Right atrium auricular region (tissue), 2 donors: ENCODE data around the gene DCC. TPM values are rescaled to one million over a fixed set of nuclear protein-coding genes. Genes with fewer than 3 reads are reported as not detected.
A peak's percentile ranks its signal among the peaks of the same experiment; 100 is the strongest.

ENCODE experiments used
- DNase-seq: peaks from one replicate; pipeline ENCODE4 v3.0.0-alpha.2; 2019; ENCODE audit warnings: low spot score
- H3K27ac ChIP-seq, 2 donors: fragments of 200-600 bp; sonication (generic); 1 replicate in 1 of 2; 2 replicates in 1 of 2; pipeline ENCODE4 v1.5.1; 2016 to 2019
- H3K27me3 ChIP-seq, 2 donors: fragments of 200-600 bp; sonication (generic); one replicate each; pipeline versions ENCODE4 v1.5.1 to v1.6.0; 2017 to 2019
- H3K36me3 ChIP-seq: fragments of 200-600 bp; sonication (generic); one replicate; pipeline ENCODE4 v1.5.1; 2016
- H3K4me1 ChIP-seq, 2 donors: fragments of 200-600 bp; sonication (generic); one replicate each; pipeline versions ENCODE4 v1.5.1 to v1.6.0; 2017 to 2019
- H3K4me3 ChIP-seq, 2 donors: fragments of 200-600 bp; sonication (generic); 1 replicate in 1 of 2; 2 replicates in 1 of 2; pipeline ENCODE4 v1.5.1; 2017 to 2019; ENCODE audit warnings: mild to moderate bottlenecking in 1 of 2, moderate library complexity in 1 of 2
- H3K9me3 ChIP-seq, 2 donors: fragments of 200-600 bp; sonication (generic); one replicate each; pipeline ENCODE4 v1.5.1; 2019
- total RNA-seq, 2 donors: library from RNA; depleted of rRNA; stranded (reverse); fragments of >200 nt; gene quantifications; one replicate each; pipeline ENCODE4 v1.1.0, GENCODE V29; 2016
- TF ChIP-seq, protein P1 (sequence below), 2 donors: fragments of 200-600 bp; sonication (generic); IDR thresholded peaks; one replicate each; pipeline ENCODE4 v1.5.1; 2019; ENCODE audit warnings: antibody characterized with exemption in 2 of 2

The DCC gene
- total RNA-seq, 2 donors from 2014 or later: not detected

DNA sequence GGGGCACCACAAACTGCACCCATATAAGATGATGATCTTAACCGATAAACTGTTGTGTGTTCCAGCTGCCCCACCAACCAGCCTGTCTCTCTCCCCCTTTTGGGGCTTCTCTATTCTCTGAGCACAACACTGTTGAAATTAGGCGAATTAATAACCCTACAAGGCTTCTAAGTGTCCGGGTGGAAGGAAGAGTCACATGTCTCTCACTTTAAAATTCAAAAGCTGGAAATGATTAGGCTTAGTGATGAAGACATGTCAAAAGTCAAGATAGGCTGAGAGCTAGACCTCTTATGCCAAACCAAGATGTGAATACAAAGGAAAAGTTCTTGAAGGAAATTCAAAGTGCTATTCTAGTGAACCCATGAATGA is 1102.4 kb downstream of the DCC start:
- H3K27ac ChIP-seq: no peak overlapping the region
- H3K36me3 ChIP-seq: no peaks in the 10 kb centered on the region
- H3K4me1 ChIP-seq: no peaks in the 10 kb centered on the region
- no peaks in the 10 kb centered on the region for H3K27me3 ChIP-seq
- DNase-seq: no peak
- TF ChIP-seq, protein P1, sequence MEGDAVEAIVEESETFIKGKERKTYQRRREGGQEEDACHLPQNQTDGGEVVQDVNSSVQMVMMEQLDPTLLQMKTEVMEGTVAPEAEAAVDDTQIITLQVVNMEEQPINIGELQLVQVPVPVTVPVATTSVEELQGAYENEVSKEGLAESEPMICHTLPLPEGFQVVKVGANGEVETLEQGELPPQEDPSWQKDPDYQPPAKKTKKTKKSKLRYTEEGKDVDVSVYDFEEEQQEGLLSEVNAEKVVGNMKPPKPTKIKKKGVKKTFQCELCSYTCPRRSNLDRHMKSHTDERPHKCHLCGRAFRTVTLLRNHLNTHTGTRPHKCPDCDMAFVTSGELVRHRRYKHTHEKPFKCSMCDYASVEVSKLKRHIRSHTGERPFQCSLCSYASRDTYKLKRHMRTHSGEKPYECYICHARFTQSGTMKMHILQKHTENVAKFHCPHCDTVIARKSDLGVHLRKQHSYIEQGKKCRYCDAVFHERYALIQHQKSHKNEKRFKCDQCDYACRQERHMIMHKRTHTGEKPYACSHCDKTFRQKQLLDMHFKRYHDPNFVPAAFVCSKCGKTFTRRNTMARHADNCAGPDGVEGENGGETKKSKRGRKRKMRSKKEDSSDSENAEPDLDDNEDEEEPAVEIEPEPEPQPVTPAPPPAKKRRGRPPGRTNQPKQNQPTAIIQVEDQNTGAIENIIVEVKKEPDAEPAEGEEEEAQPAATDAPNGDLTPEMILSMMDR (IDR thresholded peaks at IDR 0.05): no peak
- H3K9me3 ChIP-seq: no peaks in the 10 kb centered on the region
- no peak overlapping the region for H3K4me3 ChIP-seq

DNA sequence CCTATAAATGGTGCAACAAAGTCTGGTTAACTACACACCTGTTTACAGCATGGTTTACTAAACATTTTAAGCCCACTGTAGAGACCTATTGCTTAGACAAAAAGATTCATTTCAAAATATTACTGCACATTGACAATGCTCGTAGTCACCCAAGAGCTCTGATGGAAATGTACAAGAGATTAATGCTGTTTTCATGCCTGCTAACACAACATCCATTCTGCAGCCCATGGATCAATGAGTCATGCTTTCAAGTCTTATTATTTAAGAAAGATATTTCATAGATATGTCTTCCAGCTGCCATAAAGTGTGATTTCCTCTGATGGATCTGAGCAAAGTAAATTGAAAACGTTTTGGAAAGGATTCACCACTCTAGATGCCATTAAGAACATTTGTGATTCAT is 1103.3 kb downstream of the DCC start:
- Histone ChIP-seq H3K27me3 (no peaks in the 10 kb centered on the region), H3K4me3 (no peak overlapping the region), H3K9me3 (no peaks in the 10 kb centered on the region), H3K36me3 (no peaks in the 10 kb centered on the region), H3K27ac (no peak overlapping the region), H3K4me1 (no peaks in the 10 kb centered on the region)
- TF ChIP-seq, protein P1 (IDR thresholded peaks at IDR 0.05): no peak
- no peak for DNase-seq

DNA sequence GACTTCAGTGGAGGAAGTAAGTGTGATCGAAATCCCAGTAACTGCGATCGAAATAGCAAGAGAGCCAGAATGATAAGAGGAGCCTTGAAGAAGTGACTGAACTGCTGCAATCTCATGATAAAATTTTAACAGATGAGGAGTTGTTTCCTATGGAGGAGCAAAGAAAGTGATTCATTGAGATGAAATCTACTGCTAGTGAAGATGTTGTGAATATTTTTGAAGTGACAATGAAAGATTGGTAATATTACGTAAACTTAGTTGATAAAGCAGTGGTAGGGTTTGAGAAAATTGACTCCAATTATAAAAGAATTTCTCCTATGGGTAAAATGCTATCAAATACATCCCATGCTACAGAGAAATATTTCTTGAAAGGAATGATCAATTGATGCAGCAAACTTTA is 1103.8 kb downstream of the DCC start:
- no peak for DNase-seq
- Histone ChIP-seq H3K4me1 (no peaks in the 10 kb centered on the region), H3K4me3 (no peak overlapping the region), H3K9me3 (no peaks in the 10 kb centered on the region), H3K27ac (no peak overlapping the region), H3K27me3 (no peaks in the 10 kb centered on the region), H3K36me3 (no peaks in the 10 kb centered on the region)
- TF ChIP-seq, protein P1 (IDR thresholded peaks at IDR 0.05): no peak

DNA sequence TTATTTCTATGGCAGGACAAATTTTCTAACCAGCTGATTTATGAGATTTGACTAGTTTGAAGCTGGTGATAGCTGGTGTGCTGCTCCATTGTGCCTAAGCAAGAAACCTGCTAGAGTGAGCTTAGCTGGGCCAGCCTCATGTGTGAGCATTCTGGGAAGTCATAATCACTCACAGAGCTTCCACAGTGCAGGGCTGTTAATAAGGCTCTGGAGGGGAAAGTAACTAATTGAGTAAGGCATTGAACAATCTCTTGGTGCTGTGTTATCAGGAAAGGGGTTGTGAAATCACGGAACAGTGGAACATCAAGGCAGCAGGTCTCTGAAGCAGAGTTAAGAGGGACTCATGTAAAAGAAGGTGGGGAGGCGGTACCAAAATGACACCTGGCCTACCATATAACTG is 1111.9 kb downstream of the DCC start:
- Histone ChIP-seq H3K27ac (no peak overlapping the region), H3K4me3 (no peak overlapping the region), H3K9me3 (no peaks in the 10 kb centered on the region), H3K27me3 (no peaks in the 10 kb centered on the region), H3K36me3 (no peaks in the 10 kb centered on the region), H3K4me1 (no peaks in the 10 kb centered on the region)
- DNase-seq: no peak
- TF ChIP-seq, protein P1 (IDR thresholded peaks at IDR 0.05): no peak

DNA sequence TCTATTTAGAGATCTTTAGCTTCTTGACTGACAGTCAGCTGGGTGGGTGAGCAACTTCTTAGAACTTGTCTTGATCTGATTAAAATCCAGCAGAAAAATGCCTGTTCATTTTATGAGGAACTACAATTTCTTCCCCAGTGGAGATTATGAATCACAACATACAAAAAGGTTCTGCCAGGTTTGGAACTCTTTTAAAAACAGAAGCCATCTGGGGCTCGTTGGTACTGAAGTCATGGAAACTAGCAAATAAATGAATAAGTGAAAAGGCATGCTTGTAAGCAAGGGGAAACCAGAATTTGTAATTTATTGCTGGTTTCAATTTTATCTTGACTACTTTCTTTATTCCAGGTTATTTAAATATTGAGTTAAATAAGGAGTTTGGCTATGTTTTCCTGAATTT is 1117.1 kb downstream of the DCC start:
- peaks cover 0 to 9% of the 10 kb centered on the region in 2 donors for H3K4me1 ChIP-seq
- no peak overlapping the region for H3K4me3 ChIP-seq
- H3K27me3 ChIP-seq: no peaks in the 10 kb centered on the region
- no peak for DNase-seq
- H3K36me3 ChIP-seq: no peaks in the 10 kb centered on the region
- H3K27ac ChIP-seq: no peak overlapping the region
- TF ChIP-seq, protein P1 (IDR thresholded peaks at IDR 0.05): no peak
- H3K9me3 ChIP-seq: no peaks in the 10 kb centered on the region

DNA sequence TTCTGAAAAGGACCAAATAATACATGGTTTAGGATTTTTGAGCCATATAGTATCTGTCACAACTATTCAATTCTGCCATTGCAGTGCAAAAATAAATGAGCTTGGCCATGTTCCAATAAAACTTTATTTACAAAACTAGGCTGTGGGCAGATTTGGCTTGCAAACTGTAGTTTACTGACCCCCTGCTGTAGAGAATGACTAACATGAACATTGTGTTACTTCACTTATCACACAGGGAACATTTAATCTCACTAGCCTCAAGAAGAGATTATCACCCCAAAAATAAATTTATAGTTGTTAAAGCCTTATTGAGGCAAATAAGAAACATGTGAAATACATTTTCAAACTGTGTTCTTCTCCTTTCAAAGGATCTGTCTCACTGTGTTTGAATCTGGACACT is 1118.3 kb downstream of the DCC start:
- TF ChIP-seq, protein P1 (IDR thresholded peaks at IDR 0.05): no peak
- no peaks in the 10 kb centered on the region for H3K9me3 ChIP-seq
- H3K36me3 ChIP-seq: no peaks in the 10 kb centered on the region

More for the DNA sequence above, 1118.3 kb downstream of the DCC start:
- H3K4me3 ChIP-seq: no peak overlapping the region
- H3K27me3 ChIP-seq: no peaks in the 10 kb centered on the region
- H3K4me1 ChIP-seq: peaks cover 0 to 9% of the 10 kb centered on the region in 2 donors
- H3K27ac ChIP-seq: peak overlapping the region in 1 of 2 donors; percentile 18
- DNase-seq: no peak
